Measurements from ENCODE around the gene NKX6-2. TPM values are rescaled to one million over a fixed set of nuclear protein-coding genes. Genes with fewer than 3 reads are reported as not detected.
"Not testable (repeated sequence)": the region's sequence is repeated elsewhere in the genome, so short reads cannot be mapped to it uniquely, and the experiment has no call there.

Gene NKX6-2
- total and polyA plus RNA-seq, 10 of the 15 experiments (the other 5 are each of a cell fraction or from before 2014, with no cell fraction given), result 0.45 to 1.8 TPM; not detected in 8

- no peaks in the 10 kb centered on the region for H3K36me3 ChIP-seq (ENCODE audit: control insufficient read depth in 2 of 2, insufficient read depth in 2 of 2, low read length in 1 of 2)
- no peak overlapping the region for H3K9ac ChIP-seq (ENCODE audit: control insufficient read depth, insufficient read depth, low read length)
- RAD21 ChIA-PET (ENCODE audit: unreplicated experiment), result no interaction called here
- DNase-seq (ENCODE audit: low read depth, low spot score), result no peak
- no peak for TF ChIP-seq POU2F2 (IDR thresholded peaks at IDR 0.05; ENCODE audit: borderline replicate concordance, low read depth, low read length)
- H4K20me1 ChIP-seq (ENCODE audit: control insufficient read depth, insufficient read depth), result no peaks in the 10 kb centered on the region
- no peaks in the 10 kb centered on the region for H3K79me2 ChIP-seq (ENCODE audit: control insufficient read depth, insufficient read depth, low read length)
- H3K4me2 ChIP-seq (ENCODE audit: control insufficient read depth, insufficient read depth), result no peak overlapping the region
- in situ Hi-C loops (cut with MboI) (no loop called here), intact Hi-C loops (cut with micrococcal nuclease; ENCODE audit: unreplicated experiment) (no loop called here)
- FAIRE-seq, result no peak
- no TSS peak for BruUV-seq (replicated peaks)
- POLR2A ChIA-PET, result no interaction called here
- ATAC-seq, result no peak
- SMC1A ChIA-PET (ENCODE audit: uncharacterized antibody, unreplicated experiment), result no interaction called here
- no peaks in the 10 kb centered on the region for H3K27me3 ChIP-seq (replicated peaks in 1 of 2; ENCODE audit: control insufficient read depth in 2 of 2, insufficient read depth in 2 of 2, low read length in 1 of 2)
- H3K4me1 ChIP-seq (ENCODE audit: control insufficient read depth, insufficient read depth, low read length), result no peaks in the 10 kb centered on the region
- no peak overlapping the region for H2AFZ ChIP-seq (ENCODE audit: control insufficient read depth, low read depth, low read length)
- H3K27ac ChIP-seq (ENCODE audit: control insufficient read depth, insufficient read depth), result no peak overlapping the region
- 64% methylated on average over 17 of the region's 17 CpGs for WGBS (ENCODE audit: insufficient coverage, insufficient replicate concordance, low lambda C conversion rate, missing lambda C conversion rate)
- CTCF ChIA-PET, result no interaction called here
- H3K9me3 ChIP-seq (replicated peaks; ENCODE audit: control insufficient read depth, insufficient read depth, low read length), result no peaks in the 10 kb centered on the region
- no peak overlapping the region for H3K4me3 ChIP-seq
Measured at GRCh38 chr10:132792796-132793195, 6.8 kb upstream of the NKX6-2 start.

DNA sequence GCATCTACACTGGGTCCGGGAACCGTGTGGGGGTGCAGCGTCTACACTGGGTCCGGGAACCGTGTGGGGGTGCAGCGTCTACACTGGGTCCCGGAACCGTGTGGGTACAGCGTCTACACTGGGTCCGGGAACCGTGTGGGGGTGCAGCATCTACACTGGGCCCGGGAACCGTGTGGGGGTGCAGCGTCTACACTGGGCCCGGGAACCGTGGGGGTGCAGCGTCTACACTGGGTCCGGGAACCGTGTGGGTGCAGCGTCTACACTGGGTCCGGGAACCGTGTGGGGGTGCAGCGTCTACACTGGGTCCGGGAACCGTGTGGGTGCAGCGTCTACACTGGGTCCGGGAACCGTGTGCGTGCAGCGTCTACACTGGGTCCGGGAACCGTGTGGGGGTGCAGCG, 6.2 kb upstream of the NKX6-2 start:
- CTCF ChIA-PET; intact Hi-C loops (cut with micrococcal nuclease; ENCODE audit: unreplicated experiment); H3K27ac ChIP-seq (ENCODE audit: control insufficient read depth, insufficient read depth); ATAC-seq; H3K79me2 ChIP-seq (ENCODE audit: control insufficient read depth, insufficient read depth, low read length); POLR2A ChIA-PET; H3K4me3 ChIP-seq; in situ Hi-C loops (cut with MboI); H3K9ac ChIP-seq (ENCODE audit: control insufficient read depth, insufficient read depth, low read length); FAIRE-seq; RAD21 ChIA-PET (ENCODE audit: unreplicated experiment); SMC1A ChIA-PET (ENCODE audit: uncharacterized antibody, unreplicated experiment); BruUV-seq (replicated peaks); H3K9me3 ChIP-seq (replicated peaks; ENCODE audit: control insufficient read depth, insufficient read depth, low read length); H3K4me1 ChIP-seq (ENCODE audit: control insufficient read depth, insufficient read depth, low read length); H3K27me3 ChIP-seq (replicated peaks in 1 of 2; ENCODE audit: control insufficient read depth in 2 of 2, insufficient read depth in 2 of 2, low read length in 1 of 2); H4K20me1 ChIP-seq (ENCODE audit: control insufficient read depth, insufficient read depth); H3K4me2 ChIP-seq (ENCODE audit: control insufficient read depth, insufficient read depth); H3K36me3 ChIP-seq (ENCODE audit: control insufficient read depth in 2 of 2, insufficient read depth in 2 of 2, low read length in 1 of 2); H2AFZ ChIP-seq (ENCODE audit: control insufficient read depth, low read depth, low read length); DNase-seq (ENCODE audit: low read depth, low spot score): not testable (repeated sequence)
- 88% methylated on average over 22 of the region's 33 CpGs for WGBS (ENCODE audit: insufficient coverage, insufficient replicate concordance, low lambda C conversion rate, missing lambda C conversion rate)

All from GM12878 (cell line).